SKM-1 treated with dmso at 0.1 percent for 144 hours (cell line): ENCODE results near the gene KHNYN.
"Not testable (repeated sequence)": the region's sequence is repeated elsewhere in the genome, so short reads cannot be mapped to it uniquely, and the experiment has no call there.

ENCODE experiments used
- DNase-seq: peaks from one replicate; lab custom pipeline; 2025; ENCODE audit not compliant: unreplicated experiment; lab: John Stamatoyannopoulos, UW

Gene KHNYN

GRCh38 chr14:24437020-24437735, 7.4 kb downstream of the KHNYN start:
- no peak for DNase-seq

- DNase-seq, result no peak
Observed at GRCh38 chr14:24437736-24438067, 7.9 kb downstream of the KHNYN start.

- no peak for DNase-seq
Observed at GRCh38 chr14:24438223-24439097, 8.7 kb downstream of the KHNYN start.

- DNase-seq, result no peak
Observed at GRCh38 chr14:24439257-24439656, 9.5 kb downstream of the KHNYN start.

GRCh38 chr14:24439830-24440605, 10.3 kb downstream of the KHNYN start:
- DNase-seq, result no peak

- DNase-seq, result no peak
Observed at GRCh38 chr14:24440606-24441399, 11.0 kb downstream of the KHNYN start.

- DNase-seq, result no peak
Observed at GRCh38 chr14:24441485-24441884, 11.7 kb downstream of the KHNYN start.

- DNase-seq, result no peak
Observed at GRCh38 chr14:24441904-24442239, 12.1 kb downstream of the KHNYN start.

GRCh38 chr14:24442240-24443052, 12.7 kb downstream of the KHNYN start, which contains the start of gene SDR39U1:
TSS of gene SDR39U1 (minus strand) at chr14:24442776. CDS start at chr14:24442769, 7 bp downstream.
- DNase-seq, result peak; percentile 91

- no peak for DNase-seq
Observed at GRCh38 chr14:24443053-24443665, 13.4 kb downstream of the KHNYN start.

- not testable (repeated sequence) for DNase-seq
Observed at GRCh38 chr14:24450828-24451227, 21.1 kb downstream of the KHNYN start.

GRCh38 chr14:24456980-24457379, 27.2 kb downstream of the KHNYN start:
- DNase-seq, result no peak

- no peak for DNase-seq
Observed at GRCh38 chr14:24458736-24459135, 29.0 kb downstream of the KHNYN start.

- DNase-seq, result no peak
Observed at GRCh38 chr14:24459331-24459730, 29.6 kb downstream of the KHNYN start.

- no peak for DNase-seq
Observed at GRCh38 chr14:24461336-24461735, 31.6 kb downstream of the KHNYN start.

- DNase-seq, result no peak
Observed at GRCh38 chr14:24463017-24463883, 33.5 kb downstream of the KHNYN start.

- DNase-seq, result no peak
Observed at GRCh38 chr14:24463884-24464785, 34.4 kb downstream of the KHNYN start.

- DNase-seq, result no peak
Observed at GRCh38 chr14:24465368-24465767, 35.6 kb downstream of the KHNYN start.
